ENCODE measurements around the gene VSTM4.

VSTM4 gene

DNA sequence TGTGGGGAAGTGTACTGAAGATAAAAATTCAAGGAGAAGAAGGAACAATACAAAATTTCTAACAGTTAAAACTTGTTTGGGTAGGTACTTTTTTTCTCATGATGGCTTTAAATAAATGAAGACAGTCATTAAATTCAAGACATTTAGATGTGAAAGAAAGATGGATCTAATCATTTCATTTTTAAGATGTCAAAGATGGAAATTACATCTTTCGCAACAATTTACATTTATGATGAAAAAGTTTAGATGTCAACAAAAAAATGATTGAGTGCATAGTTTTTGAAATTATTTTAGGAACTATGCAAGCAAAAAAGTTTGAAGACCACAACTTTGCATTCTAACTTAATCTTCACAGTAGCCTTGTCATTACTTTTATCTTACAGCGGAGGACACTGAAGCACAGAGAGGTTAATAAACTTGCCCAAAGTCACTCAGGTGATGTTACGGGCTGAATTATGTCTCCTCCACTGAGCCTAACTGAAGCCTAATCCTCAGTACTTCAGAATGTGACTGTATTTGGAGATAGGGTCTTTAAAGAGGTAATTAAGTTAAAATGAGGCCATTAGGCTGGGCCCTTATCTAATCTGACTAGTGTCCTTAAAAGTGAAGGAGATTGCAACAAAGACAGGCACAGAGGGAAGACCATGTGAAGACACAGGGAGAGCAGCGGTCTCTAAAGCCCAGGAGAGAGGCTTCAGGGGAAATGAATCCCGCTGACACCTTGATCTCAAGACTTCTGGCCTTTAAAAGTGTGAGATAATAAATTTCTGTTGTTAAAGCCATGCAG, 48.2 kb downstream of the VSTM4 start:
- Mint-ChIP-seq H3K27ac (no peak overlapping the region), H3K4me3 (no peak overlapping the region), H3K9me3 (peaks cover 7% of the 10 kb centered on the region), H3K27me3 (peaks cover 19% of the 10 kb centered on the region), H3K4me1 (ENCODE audit: low read depth) (no peaks in the 10 kb centered on the region), H3K36me3 (ENCODE audit: low read depth) (no peaks in the 10 kb centered on the region)

DNA sequence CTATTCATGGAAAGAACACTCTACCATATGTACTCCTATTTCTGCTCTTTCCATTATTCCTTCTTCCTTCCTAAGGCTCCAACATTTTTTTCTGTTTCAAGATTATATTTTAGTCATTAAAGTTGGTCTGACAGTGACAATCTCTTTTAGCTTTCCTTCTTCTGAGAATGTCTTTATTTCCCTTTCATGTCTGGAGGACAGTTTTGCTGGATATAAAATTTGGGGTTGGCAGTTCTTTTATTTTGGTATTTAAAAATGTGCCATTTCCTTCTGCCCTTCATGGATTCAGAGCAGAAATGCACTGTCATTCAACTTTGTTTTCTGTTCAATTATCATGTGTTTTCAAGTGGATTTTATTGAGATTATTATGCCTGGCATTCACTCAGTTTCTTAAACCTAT, 53.1 kb downstream of the VSTM4 start:
- Mint-ChIP-seq H3K4me1 (ENCODE audit: low read depth) (no peaks in the 10 kb centered on the region), H3K9me3 (peaks cover 14% of the 10 kb centered on the region), H3K27me3 (peaks cover 27% of the 10 kb centered on the region), H3K36me3 (ENCODE audit: low read depth) (peaks cover 4% of the 10 kb centered on the region), H3K27ac (no peak overlapping the region), H3K4me3 (no peak overlapping the region)

DNA sequence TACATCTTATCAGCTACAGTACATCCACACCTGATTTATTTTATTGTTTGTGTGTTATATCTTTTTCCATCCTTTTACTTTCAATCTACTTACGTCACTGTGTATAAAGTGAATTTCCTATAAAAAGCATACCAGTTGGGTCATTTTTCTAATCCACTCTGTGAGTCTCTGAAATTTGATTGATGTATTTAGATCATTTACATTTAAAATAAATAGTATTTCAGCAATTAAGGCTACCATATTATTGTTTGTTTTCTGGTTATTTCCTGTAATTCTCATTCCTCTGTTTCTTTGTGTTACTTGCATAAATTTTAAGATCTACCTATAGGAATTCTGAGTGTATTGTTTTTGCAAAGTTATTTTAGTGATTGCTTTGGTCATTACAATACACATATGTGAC, 53.7 kb downstream of the VSTM4 start:
- H3K36me3 Mint-ChIP-seq (ENCODE audit: low read depth): peaks cover 4% of the 10 kb centered on the region
- no peak overlapping the region for H3K27ac Mint-ChIP-seq
- H3K9me3 Mint-ChIP-seq: peaks cover 14% of the 10 kb centered on the region
- no peaks in the 10 kb centered on the region for H3K4me1 Mint-ChIP-seq (ENCODE audit: low read depth)
- H3K27me3 Mint-ChIP-seq: peaks cover 22% of the 10 kb centered on the region
- no peak overlapping the region for H3K4me3 Mint-ChIP-seq

DNA sequence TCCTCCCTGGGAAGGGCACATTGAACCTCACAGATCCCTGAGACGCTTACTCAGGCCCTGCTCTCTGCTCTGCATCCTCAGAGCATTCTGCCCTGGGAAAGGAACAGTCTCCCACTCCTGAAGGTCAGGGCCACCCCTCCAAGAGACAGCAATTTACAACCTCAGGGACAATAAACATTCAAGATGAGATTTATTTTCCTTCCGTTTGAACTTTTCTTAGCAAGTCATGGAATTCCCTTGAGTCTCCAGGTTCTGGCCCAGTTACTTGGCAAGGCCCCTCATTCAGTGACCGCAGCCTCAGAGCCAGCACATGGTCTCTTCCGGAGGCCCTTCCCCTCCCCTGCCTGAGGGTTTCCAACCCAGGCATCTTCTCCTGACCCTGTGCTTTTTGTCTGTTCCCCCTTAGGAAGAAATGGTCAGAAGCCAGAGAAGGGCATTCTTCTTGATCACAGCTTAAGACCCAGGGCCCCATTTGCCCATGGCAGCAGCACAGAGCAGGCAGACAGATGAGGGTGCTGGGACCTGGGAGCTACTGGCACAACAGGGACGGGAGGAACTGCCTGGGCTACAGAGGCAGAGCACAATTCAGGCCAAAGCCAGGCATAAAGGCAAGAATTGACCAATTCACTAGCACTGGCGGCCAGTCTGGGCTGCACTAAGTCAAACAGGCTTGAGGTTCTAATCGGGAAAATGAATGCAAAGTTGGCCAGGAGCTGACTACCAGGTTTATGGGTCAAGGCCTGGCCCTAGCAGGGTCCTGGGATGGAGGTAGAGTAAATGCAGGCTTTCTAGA, 56.7 kb downstream of the VSTM4 start:
- H3K4me1 Mint-ChIP-seq (ENCODE audit: low read depth): no peaks in the 10 kb centered on the region
- H3K27me3 Mint-ChIP-seq: peaks cover 9% of the 10 kb centered on the region
- peaks cover 4% of the 10 kb centered on the region for H3K36me3 Mint-ChIP-seq (ENCODE audit: low read depth)
- no peak overlapping the region for H3K27ac Mint-ChIP-seq
- H3K4me3 Mint-ChIP-seq: no peak overlapping the region
- peaks cover 14% of the 10 kb centered on the region for H3K9me3 Mint-ChIP-seq

DNA sequence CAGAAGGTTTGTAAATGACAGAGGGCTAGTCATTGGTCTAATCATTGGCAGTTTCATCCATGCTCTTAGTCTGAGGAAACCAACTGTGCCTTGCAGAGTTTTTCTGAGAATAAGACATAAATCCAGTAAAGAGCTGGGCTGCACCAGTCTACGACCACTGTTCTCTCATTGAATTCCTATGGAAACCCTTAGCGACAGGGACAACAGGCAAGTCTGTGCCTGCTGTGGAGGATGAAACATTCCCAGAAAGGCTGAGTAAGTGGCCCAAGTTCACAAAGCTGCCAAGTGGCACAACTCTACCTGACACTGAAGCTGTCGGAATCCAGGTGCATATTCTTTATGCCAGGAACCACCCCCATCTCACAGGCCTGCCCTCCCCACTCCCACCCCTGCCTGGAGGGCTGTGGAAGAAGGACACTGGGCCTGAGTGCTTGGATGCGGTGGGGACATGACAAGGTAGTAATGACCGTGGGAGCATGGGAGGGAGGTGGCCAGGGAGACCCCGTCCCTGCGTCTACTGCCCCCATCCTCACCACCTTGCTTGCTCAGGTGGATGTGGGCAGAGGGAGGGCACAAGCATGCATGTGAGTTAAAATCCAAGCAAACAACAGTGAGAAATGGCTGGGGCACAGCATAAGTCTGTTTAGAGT, 58.0 kb downstream of the VSTM4 start:
- Mint-ChIP-seq H3K27ac (no peak overlapping the region), H3K36me3 (ENCODE audit: low read depth) (peaks cover 4% of the 10 kb centered on the region), H3K9me3 (peaks cover 9% of the 10 kb centered on the region), H3K27me3 (peaks cover 9% of the 10 kb centered on the region), H3K4me3 (no peak overlapping the region), H3K4me1 (ENCODE audit: low read depth) (no peaks in the 10 kb centered on the region)

DNA sequence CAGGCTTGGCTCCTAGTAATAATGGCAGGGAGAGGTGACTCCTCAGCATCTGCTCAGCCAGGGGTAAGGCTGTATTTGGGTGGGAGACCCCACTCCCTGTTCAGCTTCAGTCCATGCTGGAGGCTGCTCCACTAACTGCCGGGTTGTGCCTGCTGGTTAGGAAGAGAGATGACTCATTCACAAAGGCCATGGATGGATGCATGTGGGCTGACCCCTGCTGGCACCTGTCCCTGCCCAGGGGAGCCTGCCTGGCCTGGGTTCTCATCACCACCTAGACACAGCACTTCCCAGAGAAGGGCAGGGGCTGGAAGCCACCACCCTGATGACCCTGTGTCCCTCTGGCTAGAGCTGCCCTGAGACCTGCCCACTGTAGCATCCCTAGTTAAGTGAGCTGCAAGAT, 59.0 kb downstream of the VSTM4 start:
- H3K27ac Mint-ChIP-seq: no peak overlapping the region
- H3K9me3 Mint-ChIP-seq: peaks cover 2% of the 10 kb centered on the region
- H3K4me1 Mint-ChIP-seq (ENCODE audit: low read depth): no peaks in the 10 kb centered on the region
- peaks cover 2% of the 10 kb centered on the region for H3K36me3 Mint-ChIP-seq (ENCODE audit: low read depth)
- no peak overlapping the region for H3K4me3 Mint-ChIP-seq
- H3K27me3 Mint-ChIP-seq: peaks cover 7% of the 10 kb centered on the region

DNA sequence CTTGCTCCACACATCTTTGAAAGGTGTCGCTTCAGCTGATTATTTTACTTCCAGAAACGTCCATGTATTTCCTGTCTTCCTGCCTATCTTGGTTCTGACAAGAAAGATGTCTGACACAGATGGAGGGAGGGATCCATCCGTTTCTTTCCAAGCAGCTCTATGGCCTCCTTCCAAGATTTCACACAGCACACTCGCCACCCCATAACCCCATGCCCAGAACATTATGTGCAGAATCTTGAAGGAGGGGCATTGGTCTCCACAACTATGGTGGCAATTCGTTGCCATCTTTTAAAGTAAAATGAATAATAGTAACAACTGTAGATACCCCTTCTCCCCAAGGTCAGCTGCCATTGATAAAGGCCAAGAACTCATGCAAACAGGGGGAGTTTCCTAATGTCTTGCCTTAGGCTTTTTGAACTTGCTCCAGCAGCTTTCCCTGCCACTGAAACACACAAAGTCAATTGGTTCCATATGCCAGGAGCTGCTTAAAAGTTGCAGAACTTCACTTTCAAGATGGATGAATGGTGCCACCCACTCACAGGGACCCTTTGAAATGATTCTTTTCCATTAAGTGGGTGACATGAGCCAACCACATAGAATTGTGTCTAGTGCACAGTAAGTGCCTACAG, 60.0 kb downstream of the VSTM4 start:
- Mint-ChIP-seq H3K4me3 (no peak overlapping the region), H3K27ac (no peak overlapping the region), H3K9me3 (no peaks in the 10 kb centered on the region), H3K36me3 (ENCODE audit: low read depth) (no peaks in the 10 kb centered on the region), H3K27me3 (peaks cover 8% of the 10 kb centered on the region), H3K4me1 (ENCODE audit: low read depth) (no peaks in the 10 kb centered on the region)

DNA sequence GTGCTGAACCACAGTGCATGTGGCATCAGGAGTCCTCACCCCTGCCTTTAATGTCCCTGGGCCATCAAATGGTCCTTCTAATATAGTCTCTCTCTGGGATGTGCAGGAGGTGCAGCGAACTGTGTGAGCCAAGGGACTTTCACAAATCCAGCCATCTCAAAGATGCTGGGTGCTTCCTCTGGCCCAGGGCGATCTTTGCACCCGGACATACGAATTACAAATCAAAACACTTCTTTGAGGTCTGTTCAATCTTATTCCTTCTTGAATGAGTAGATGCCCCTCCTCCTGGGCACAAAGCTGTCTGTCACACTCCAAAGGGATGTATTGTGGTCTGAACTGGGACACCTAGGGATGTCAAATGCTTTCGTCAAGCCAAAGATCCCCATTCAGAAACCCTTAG, 60.6 kb downstream of the VSTM4 start:
- no peak overlapping the region for H3K4me3 Mint-ChIP-seq
- H3K4me1 Mint-ChIP-seq (ENCODE audit: low read depth): no peaks in the 10 kb centered on the region
- no peaks in the 10 kb centered on the region for H3K36me3 Mint-ChIP-seq (ENCODE audit: low read depth)
- H3K9me3 Mint-ChIP-seq: no peaks in the 10 kb centered on the region
- H3K27me3 Mint-ChIP-seq: peaks cover 8% of the 10 kb centered on the region
- no peak overlapping the region for H3K27ac Mint-ChIP-seq

DNA sequence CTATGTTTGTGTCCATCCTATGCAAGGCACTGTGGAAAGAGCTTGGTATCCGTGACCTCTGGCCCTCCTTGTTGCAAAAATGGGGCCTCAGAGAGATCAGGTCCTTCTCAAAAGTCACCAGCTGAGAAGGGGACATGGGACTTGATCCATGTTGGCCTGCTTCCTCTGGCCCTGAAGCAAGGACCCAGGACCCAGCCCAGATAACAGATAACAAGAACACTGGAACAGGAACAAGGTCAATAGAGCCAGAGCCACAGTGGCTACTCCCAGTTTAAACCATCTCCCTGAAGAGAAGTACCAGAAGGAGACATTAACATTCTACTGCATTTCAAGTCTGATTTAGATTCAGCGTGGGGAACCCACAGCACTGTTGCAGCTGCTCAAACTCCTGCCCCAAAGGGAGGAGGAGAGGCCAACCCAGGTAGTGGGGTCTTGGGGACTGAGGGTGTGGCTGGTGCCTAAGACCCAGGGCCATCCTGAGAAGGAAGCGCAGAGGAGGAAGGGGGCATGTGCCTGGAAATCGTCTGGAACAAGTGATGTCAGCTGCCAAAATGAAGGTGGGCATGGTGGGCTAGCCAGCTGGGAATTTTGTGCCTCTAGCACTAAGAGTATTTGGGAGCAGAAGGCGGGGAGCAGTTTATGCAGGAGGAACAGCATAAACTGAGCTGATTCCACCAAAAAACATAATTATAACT, 61.2 kb downstream of the VSTM4 start:
- H3K27me3 Mint-ChIP-seq: peaks cover 12% of the 10 kb centered on the region
- H3K4me3 Mint-ChIP-seq: no peak overlapping the region
- H3K4me1 Mint-ChIP-seq (ENCODE audit: low read depth): no peaks in the 10 kb centered on the region
- H3K36me3 Mint-ChIP-seq (ENCODE audit: low read depth): no peaks in the 10 kb centered on the region
- no peaks in the 10 kb centered on the region for H3K9me3 Mint-ChIP-seq
- no peak overlapping the region for H3K27ac Mint-ChIP-seq

DNA sequence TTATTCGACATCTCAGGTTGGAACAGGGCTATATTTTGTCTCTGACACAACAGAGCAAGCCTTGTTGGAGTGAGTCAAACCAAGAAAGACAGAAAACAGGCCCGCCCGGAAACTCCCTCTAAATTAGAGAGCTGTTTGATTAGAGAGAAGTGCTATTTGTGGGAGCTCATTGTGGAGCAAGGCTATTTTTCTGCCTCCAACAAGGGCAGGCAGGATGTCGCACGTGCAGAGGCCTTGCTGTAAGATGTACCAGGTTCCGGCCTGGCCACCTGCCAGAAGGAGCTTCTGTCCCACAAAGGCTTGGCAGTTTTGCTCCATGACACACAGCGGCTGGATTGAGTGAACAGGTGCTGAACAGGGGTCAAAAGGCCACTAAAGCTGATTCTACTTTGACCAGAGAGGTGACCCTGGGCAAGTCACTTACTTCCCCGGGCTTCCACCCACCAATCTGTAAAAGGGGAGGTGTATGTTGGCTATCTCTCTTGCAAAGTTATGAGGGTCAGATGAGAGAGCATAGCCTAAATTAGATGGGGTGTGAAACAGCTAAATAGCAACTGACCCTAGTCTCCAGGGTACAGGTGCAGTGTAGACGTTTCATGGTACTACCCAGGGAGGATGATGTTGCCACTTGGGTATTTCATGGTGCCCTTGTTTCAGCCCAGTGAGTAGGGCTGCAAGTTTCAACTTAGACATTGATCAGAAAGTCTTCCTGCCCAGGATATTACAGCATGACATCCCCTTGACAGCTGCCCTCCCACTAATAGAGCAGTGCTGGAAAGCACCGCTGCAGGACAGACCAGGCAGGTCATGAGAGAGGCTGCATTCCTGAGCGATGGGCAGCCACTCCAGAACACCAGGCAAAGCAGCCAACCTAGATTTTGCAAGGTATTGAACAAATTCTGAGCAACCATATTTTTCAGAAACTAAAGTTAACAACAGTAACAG, 62.0 kb downstream of the VSTM4 start:
- Mint-ChIP-seq H3K9me3 (no peaks in the 10 kb centered on the region), H3K36me3 (ENCODE audit: low read depth) (no peaks in the 10 kb centered on the region), H3K27me3 (peaks cover 12% of the 10 kb centered on the region), H3K4me1 (ENCODE audit: low read depth) (no peaks in the 10 kb centered on the region), H3K4me3 (no peak overlapping the region), H3K27ac (no peak overlapping the region)

DNA sequence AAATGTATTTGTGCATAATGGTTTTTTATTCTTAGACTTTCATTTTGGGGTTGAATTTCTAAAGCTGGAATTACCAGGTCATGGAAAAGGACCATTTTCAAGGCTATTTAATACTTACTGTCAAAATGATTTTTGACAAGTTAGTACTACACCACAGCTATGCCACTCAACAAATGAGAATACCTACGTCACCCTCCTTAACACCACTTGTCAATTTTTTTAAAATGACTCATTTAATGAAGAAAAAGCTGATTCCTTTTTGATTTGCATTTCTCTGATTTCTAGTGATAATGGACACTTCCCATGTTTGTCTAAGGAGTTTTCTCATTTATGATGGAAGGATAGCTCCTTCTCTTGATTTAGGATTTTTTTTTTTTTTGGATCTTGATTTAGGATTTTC, 63.3 kb downstream of the VSTM4 start:
- Mint-ChIP-seq H3K27me3 (peaks cover 17% of the 10 kb centered on the region), H3K27ac (no peak overlapping the region)

DNA sequence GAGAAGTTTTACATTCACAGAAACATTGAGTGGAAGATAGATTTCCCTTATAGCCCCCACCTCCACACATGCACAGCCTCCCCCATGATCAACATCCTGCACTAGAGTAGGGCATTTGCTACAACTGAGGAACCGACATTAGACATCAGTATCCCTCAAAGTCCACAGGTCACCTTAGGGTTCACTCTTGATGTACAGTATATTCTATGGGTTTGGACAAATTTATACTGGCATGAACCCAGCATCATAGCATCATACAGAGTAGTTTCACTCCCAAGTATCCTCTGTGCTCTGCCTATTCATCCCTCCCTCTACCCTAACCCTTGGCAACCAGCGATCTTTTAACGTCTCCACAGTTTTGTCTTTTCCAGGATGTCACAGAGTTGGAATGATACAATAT, 64.4 kb downstream of the VSTM4 start:
- Mint-ChIP-seq H3K4me3 (no peak overlapping the region), H3K27me3 (peaks cover 17% of the 10 kb centered on the region), H3K27ac (no peak overlapping the region), H3K9me3 (no peaks in the 10 kb centered on the region), H3K36me3 (ENCODE audit: low read depth) (no peaks in the 10 kb centered on the region), H3K4me1 (ENCODE audit: low read depth) (no peaks in the 10 kb centered on the region)

More for the DNA sequence above, 63.3 kb downstream of the VSTM4 start:
- Mint-ChIP-seq H3K4me1 (ENCODE audit: low read depth) (no peaks in the 10 kb centered on the region), H3K36me3 (ENCODE audit: low read depth) (no peaks in the 10 kb centered on the region), H3K4me3 (no peak overlapping the region), H3K9me3 (no peaks in the 10 kb centered on the region)

DNA sequence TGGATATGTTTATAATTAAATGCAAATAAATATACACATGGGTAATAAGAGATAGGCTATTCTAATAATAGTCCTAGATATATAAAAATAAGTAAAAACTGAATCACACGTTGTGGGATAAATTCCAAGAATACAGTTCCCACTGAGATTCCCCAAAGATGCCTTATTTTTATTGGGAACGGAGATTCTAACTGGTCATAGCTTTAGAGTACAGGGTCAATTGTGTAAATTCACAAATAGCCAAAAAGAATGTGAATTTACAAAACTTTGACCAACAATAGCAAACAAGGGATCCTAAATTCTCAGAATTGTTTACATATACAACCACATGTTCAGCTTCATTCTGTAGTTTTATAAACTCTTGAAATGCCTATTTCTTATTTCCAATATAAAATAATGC, 65.0 kb downstream of the VSTM4 start:
- Mint-ChIP-seq H3K4me1 (ENCODE audit: low read depth) (no peaks in the 10 kb centered on the region), H3K9me3 (no peaks in the 10 kb centered on the region), H3K4me3 (no peak overlapping the region), H3K27me3 (peaks cover 17% of the 10 kb centered on the region), H3K36me3 (ENCODE audit: low read depth) (no peaks in the 10 kb centered on the region), H3K27ac (no peak overlapping the region)

DNA sequence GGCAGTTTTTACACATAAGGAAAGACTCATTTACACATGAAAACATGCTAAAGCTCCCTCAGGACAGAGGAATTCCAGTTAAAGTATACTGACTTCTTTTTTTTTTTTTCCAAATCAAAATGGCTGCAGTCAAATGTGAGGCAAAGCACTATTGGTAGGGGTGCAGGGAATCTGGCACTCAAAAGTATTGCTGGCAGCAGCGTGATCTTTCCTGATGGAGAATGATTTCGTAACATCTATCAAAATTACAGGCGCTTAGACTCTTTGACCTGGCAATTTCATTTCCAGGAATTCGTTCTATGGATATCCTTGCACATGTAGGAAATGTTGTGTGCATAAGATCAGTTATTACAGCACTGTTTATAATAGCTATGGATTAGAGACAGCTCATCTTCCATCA, 65.7 kb downstream of the VSTM4 start:
- peaks cover 17% of the 10 kb centered on the region for H3K27me3 Mint-ChIP-seq
- no peaks in the 10 kb centered on the region for H3K4me1 Mint-ChIP-seq (ENCODE audit: low read depth)
- H3K9me3 Mint-ChIP-seq: no peaks in the 10 kb centered on the region
- H3K27ac Mint-ChIP-seq: no peak overlapping the region
- H3K4me3 Mint-ChIP-seq: no peak overlapping the region
- no peaks in the 10 kb centered on the region for H3K36me3 Mint-ChIP-seq (ENCODE audit: low read depth)
